Activated T-cell treated with anti-CD3 and anti-CD28 coated beads, Interleukin-2, amount 50 U/mL, for 72 hours (primary cell): ENCODE results near the gene SGSH. TPM values are rescaled to one million over a fixed set of nuclear protein-coding genes. Genes with fewer than 3 reads are reported as not detected.

Experiments used
- ATAC-seq, 2 donors: fragments of 150-1000 bp; cut with Tn5 transposase; replicated peaks in 1 of 2; 2 replicates each; pipeline ENCODE4 v1.10.0; 2021; ENCODE audit warnings: moderate library complexity in 2 of 2, mild to moderate bottlenecking in 1 of 2
- DNase-seq, 2 donors: peaks; one replicate each; pipeline ENCODE4 v3.0.0; 2021 to 2022; ENCODE audit warnings: mixed read lengths in 1 of 2
- H3K27ac Mint-ChIP-seq: one replicate; pipeline ENCODE4 v1.8.0; 2022; ENCODE audit warnings: mild to moderate bottlenecking, moderate library complexity, mixed read lengths
- H3K27me3 Mint-ChIP-seq: one replicate; pipeline ENCODE4 v1.8.0; 2022; ENCODE audit warnings: low read depth, mixed read lengths
- H3K36me3 Mint-ChIP-seq, 2 donors: one replicate each; pipeline ENCODE4 v1.8.0; 2022; ENCODE audit warnings: mixed read lengths in 2 of 2, mild to moderate bottlenecking in 1 of 2; ENCODE audit not compliant: insufficient read depth in 2 of 2
- H3K4me1 Mint-ChIP-seq: one replicate; pipeline ENCODE4 v1.8.0; 2022; ENCODE audit warnings: low read depth, mixed read lengths
- H3K4me3 Mint-ChIP-seq, 2 donors: one replicate each; pipeline ENCODE4 v1.8.0; 2022; ENCODE audit warnings: mild to moderate bottlenecking in 2 of 2, mixed read lengths in 2 of 2, moderate library complexity in 2 of 2
- H3K9me3 Mint-ChIP-seq, 2 donors: one replicate each; pipeline ENCODE4 v1.8.0; 2022; ENCODE audit warnings: mixed read lengths in 2 of 2
- total RNA-seq, 2 donors: library from RNA; stranded (reverse); gene quantifications; one replicate each; pipeline ENCODE4 v1.2.3, GENCODE V29; 2022

SGSH gene
- total RNA-seq, 2 donors from 2014 or later: 51.3 to 64.4 TPM

DNA sequence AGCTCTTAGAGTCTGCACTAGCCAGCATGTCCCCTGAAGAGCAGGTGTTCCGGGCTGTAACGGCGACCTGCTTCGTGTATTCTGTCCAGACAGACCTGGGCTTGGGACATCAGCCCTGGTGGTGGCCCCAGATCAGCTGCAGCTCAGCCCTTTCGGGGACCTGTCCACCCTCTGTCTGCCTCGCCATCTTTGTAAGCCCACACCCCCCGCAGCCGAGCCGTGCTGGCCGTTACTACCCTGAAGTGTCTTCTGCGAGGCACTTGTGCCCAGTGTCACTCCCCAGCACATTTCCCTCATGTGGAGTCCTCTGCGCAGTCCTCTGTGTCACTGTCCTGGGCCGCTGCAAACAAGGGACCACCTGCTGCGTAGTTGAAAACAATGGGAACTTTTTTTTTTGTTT is 39.9 kb downstream of the SGSH start:
- Mint-ChIP-seq H3K4me1 (no peaks in the 10 kb centered on the region), H3K4me3 (no peak overlapping the region), H3K9me3 (no peaks in the 10 kb centered on the region), H3K27ac (no peak overlapping the region), H3K27me3 (no peaks in the 10 kb centered on the region), H3K36me3 (no peaks in the 10 kb centered on the region)
- ATAC-seq (no peak), DNase-seq (no peak)

DNA sequence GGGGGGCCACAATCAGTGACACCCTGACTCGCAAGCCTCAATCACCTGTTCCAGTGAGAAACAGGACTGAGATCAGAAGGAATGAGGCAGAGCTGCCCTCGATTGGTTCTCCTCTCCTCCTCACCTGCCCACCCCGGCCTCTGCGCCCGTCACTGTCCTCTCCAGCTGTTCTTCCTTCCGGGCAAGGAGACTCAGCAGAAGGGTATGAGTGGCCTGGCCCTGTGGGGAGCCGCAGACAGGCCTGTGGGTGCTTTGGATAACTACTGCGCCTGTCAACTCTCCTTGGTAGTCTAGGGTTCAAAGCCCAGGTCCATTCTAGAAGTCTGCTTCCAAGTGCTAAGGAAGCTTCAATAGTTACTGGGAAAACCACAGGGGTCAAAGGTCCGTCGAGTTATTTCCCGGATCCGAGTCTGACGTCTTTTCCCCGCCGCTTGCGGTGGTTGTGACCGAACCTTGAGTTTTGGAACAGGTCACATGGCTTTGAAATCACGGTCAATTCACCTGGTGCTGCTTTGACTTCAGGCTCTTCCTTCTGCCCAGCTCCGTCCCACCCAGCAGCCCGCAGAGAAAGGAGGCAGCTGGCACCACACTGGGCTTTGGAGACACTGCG is 42.0 kb downstream of the SGSH start:
- Mint-ChIP-seq H3K27me3 (no peaks in the 10 kb centered on the region), H3K36me3 (no peaks in the 10 kb centered on the region), H3K4me1 (no peaks in the 10 kb centered on the region), H3K27ac (no peak overlapping the region), H3K4me3 (no peak overlapping the region), H3K9me3 (no peaks in the 10 kb centered on the region)
- ATAC-seq: no peak
- DNase-seq: no peak

DNA sequence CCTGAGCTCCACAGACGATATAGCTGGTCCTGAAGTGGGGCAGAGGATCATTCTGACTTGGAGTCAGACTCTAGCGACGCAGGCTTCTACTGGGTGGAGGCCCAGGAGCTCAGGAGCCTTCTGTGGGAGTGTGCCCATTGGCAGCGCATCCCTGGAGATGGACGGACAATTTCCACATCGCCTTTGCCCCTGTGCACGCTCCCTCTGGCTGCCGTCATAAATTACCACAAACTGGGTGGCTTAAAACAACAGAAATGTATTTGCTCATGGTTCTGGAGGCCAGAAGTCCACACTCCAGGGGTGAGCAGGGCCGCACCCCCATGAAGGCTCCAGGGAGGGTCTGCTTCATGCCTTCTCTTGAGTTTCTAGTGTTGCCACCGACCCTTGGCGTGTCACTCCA is 43.4 kb downstream of the SGSH start:
- Mint-ChIP-seq H3K9me3 (no peaks in the 10 kb centered on the region), H3K4me1 (no peaks in the 10 kb centered on the region), H3K4me3 (no peak overlapping the region), H3K27me3 (no peaks in the 10 kb centered on the region), H3K36me3 (no peaks in the 10 kb centered on the region), H3K27ac (no peak overlapping the region)
- DNase-seq (no peak), ATAC-seq (no peak)

DNA sequence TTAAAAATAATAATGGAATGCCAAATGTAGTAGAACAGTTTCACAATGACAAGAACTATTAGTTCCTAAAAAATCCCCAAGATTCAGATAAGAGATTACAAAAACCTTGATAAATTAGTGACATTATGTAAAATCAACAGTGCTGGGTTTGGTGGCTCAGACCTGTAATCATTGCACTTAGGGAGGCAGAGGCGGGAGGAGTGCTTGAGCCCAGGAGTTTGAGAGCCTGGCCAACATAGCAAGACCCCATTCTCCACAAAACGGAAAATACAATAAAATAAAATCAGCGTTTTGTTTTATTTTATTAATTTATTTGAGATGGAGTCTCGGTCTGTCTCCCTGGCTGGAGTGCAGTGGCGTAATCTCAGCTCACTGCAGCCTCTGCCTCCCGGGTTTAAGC is 46.2 kb downstream of the SGSH start:
- H3K9me3 Mint-ChIP-seq: no peaks in the 10 kb centered on the region
- H3K36me3 Mint-ChIP-seq: no peaks in the 10 kb centered on the region
- no peak overlapping the region for H3K27ac Mint-ChIP-seq
- DNase-seq: no peak
- ATAC-seq: no peak
- no peak overlapping the region for H3K4me3 Mint-ChIP-seq
- no peaks in the 10 kb centered on the region for H3K4me1 Mint-ChIP-seq
- H3K27me3 Mint-ChIP-seq: peaks cover 11% of the 10 kb centered on the region

DNA sequence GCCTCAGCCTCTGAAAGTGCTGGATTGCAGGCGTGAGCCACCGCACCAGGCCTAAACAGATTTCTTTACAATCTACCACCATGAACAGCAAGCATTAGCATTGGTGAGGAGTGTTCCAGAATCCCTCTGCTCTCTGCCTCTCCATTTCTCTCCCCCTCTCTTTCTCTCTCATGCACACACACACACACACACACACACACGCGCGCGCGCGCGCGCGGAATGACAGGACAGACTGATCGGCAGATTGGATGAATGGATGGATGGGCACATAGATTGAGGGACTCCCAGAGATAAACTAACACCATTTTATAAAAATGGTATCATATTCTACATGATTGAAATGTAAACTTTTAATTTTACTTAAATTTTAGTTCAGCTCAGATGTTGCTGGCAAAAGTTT is 47.0 kb downstream of the SGSH start:
- Mint-ChIP-seq H3K27ac (no peak overlapping the region), H3K36me3 (no peaks in the 10 kb centered on the region), H3K9me3 (no peaks in the 10 kb centered on the region), H3K4me3 (no peak overlapping the region), H3K27me3 (peaks cover 15% of the 10 kb centered on the region), H3K4me1 (no peaks in the 10 kb centered on the region)
- DNase-seq (no peak), ATAC-seq (no peak)

DNA sequence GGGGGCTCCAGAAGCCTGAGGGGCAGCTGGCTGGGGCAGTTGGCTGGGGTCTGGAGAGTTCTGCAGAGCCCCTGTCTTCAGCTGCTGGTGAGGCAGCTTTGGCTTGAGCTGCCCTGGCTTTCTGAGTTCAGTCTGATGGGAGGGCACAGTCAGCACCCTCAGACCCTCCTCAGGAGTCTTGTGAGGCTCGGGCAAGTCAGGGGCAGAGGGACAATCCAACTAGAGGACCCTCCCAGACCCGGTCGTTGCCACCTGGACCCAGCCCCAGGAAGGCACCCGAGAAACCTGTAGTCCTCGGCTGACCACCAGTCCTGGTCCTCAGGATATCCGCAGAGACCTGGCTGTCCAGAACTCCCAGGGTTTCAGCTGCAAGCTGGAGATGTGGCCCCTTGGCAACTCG is 48.5 kb downstream of the SGSH start:
- no peaks in the 10 kb centered on the region for H3K4me1 Mint-ChIP-seq
- no peak overlapping the region for H3K4me3 Mint-ChIP-seq
- no peak for DNase-seq
- H3K27me3 Mint-ChIP-seq: peaks cover 15% of the 10 kb centered on the region
- ATAC-seq: no peak
- no peak overlapping the region for H3K27ac Mint-ChIP-seq
- H3K9me3 Mint-ChIP-seq: no peaks in the 10 kb centered on the region
- no peaks in the 10 kb centered on the region for H3K36me3 Mint-ChIP-seq

DNA sequence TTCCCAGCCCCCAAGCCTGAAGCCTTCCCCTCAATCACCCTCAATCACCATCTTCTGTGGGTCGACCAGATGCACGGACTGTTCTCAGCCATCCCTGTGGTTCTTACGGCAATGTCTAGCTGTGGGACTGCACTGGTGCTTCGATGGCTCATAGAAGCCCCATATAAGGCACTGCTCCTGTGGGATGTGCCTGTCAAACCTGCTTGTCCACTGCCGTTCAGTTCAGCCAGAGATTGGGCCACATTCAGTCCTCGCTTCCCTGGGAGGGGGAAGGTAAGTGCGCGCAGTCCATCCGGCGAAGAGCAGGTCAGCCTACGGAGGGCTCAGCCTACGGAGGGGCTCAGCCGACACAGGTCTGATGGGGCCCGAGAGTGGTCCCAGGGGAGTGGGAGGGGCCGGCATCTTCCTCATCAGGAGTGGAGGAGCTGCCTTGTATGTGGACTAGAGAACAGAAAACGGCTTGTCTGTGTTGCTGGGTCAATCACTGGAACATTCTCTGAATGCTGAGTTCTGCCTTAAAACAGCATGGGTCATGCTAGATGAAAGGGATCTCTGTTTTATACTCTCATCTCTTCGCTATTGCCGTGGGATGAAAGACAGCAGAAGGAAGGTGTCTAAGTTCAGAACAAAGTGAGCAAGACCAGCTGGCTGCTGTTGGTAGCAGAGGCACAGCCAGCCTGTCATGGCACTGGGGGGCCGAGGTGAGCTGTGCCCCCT is 50.2 kb downstream of the SGSH start, which contains the start of gene CARD14:
Gene CARD14, plus strand, starts transcription at position 247 of the 717 bp plus-strand sequence. CDS start 11,409 bp downstream, outside the sequence.
- peaks cover 15% of the 10 kb centered on the region for H3K27me3 Mint-ChIP-seq
- no peaks in the 10 kb centered on the region for H3K36me3 Mint-ChIP-seq
- H3K4me1 Mint-ChIP-seq: no peaks in the 10 kb centered on the region
- no peak within 1 kb of the TSS for H3K4me3 Mint-ChIP-seq
- ATAC-seq (no peak), DNase-seq (no peak)
- no peak within 1 kb of the TSS for H3K27ac Mint-ChIP-seq
- no peaks in the 10 kb centered on the region for H3K9me3 Mint-ChIP-seq

DNA sequence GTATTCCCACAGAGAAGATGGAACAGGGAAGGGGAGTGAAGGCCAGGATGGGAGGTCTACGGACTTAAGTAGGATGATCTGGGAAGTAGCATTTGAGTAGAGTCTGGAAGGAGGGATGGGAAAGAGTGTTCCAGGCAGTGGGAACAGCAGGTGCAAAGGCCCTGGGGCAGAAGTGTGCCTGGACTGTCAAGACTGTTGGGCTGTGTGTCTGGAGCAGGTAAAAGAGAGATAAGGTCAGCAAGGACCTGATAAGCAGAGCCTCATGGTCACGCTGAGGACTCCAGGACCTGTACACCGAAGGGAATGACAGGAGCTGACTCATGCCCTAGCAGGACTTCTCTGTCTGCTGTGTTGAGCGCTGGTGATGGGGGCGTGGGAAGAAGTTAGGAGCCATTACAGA is 51.0 kb downstream of the SGSH start:
- Mint-ChIP-seq H3K27me3 (peaks cover 15% of the 10 kb centered on the region), H3K27ac (no peak overlapping the region), H3K9me3 (no peaks in the 10 kb centered on the region), H3K4me1 (no peaks in the 10 kb centered on the region), H3K36me3 (no peaks in the 10 kb centered on the region), H3K4me3 (no peak overlapping the region)
- ATAC-seq (no peak), DNase-seq (no peak)

DNA sequence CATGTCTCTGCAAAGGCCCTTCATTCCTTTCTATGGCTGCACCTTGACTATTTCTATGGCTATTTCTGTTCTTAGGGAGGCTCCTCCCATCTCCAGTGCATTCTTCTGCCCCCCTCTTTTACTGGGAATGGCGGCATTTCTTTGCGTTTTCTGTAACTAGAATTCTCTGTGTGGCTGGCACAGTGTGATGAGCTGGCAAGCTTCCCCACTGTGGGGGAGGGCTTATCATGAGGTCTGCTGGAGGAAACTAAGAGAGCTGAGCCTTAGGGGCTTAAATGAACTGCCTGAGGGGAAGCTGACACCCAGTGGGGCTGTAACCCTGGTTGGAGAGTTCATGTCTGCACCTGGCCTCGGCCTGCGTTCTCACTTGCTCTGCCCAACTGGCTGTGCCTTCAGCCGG is 51.8 kb downstream of the SGSH start:
- H3K4me3 Mint-ChIP-seq: no peak overlapping the region
- H3K27ac Mint-ChIP-seq: no peak overlapping the region
- DNase-seq (no peak), ATAC-seq (no peak)
- peaks cover 15% of the 10 kb centered on the region for H3K27me3 Mint-ChIP-seq
- no peaks in the 10 kb centered on the region for H3K4me1 Mint-ChIP-seq
- no peaks in the 10 kb centered on the region for H3K9me3 Mint-ChIP-seq
- H3K36me3 Mint-ChIP-seq: no peaks in the 10 kb centered on the region

DNA sequence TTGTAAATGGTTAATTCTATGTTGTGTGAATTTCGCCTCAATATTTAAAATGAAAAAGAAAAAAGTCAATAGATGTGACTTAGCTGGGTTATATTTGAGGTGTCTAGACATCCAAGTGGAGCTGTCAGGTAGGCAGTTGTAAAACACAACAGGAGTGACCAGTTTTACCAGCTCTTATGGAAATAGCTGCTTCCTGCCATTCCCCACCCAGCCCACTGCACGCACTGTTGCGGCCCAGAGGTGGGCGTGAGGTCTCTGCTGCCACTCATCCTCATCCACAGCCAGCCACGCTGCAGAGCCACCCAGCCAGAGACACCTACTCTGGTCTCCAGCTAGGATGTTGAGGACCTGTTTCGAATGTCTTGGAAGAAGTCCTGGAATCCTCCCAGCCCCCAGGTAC is 53.7 kb downstream of the SGSH start:
- Mint-ChIP-seq H3K27me3 (peaks cover 15% of the 10 kb centered on the region), H3K27ac (no peak overlapping the region), H3K4me1 (no peaks in the 10 kb centered on the region), H3K9me3 (no peaks in the 10 kb centered on the region), H3K36me3 (no peaks in the 10 kb centered on the region), H3K4me3 (no peak overlapping the region)
- ATAC-seq (no peak), DNase-seq (no peak)

DNA sequence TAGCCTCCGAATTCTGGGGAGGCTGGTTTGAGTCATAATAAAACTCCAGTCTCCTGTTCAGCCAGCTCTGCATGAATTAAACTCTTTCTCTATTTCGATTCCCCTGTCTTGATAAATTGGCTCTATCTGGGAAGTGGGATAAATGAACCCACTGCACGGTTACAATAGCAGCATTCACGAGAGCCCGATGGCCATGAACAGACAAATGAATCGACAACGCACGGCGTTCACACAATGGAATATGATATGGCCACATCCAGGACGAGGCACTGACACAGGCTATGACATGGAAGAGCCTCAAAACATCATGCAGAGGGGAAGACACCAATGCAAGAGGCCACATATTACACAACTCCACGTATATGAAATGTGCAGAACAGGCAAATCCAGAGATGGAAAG is 55.9 kb downstream of the SGSH start:
- DNase-seq (no peak), ATAC-seq (no peak)
- H3K27me3 Mint-ChIP-seq: peaks cover 21% of the 10 kb centered on the region
- H3K9me3 Mint-ChIP-seq: no peaks in the 10 kb centered on the region
- H3K36me3 Mint-ChIP-seq: no peaks in the 10 kb centered on the region
- no peak overlapping the region for H3K27ac Mint-ChIP-seq
- H3K4me3 Mint-ChIP-seq: no peak overlapping the region
- no peaks in the 10 kb centered on the region for H3K4me1 Mint-ChIP-seq

DNA sequence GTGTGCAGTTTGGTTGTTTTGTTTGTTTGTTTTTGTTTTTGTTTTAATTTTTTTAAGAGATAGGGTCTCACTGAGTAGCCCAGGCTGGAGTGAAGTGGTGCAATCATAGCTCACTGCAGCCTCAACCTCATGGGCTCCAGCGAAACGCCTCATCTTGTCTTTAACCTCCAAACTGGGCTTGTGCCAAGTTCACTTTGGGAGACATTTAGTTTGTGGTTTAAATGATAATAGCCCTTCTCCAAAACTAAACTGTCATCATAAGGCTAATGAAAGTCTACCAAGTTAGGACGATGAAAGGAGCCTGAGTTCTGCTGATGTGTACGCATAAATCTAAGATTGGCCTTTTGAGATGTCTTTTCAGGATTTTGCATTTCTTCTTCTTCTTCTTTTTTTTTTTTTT is 56.8 kb downstream of the SGSH start:
- Mint-ChIP-seq H3K27ac (no peak overlapping the region), H3K4me1 (no peaks in the 10 kb centered on the region), H3K36me3 (no peaks in the 10 kb centered on the region), H3K27me3 (peaks cover 16% of the 10 kb centered on the region), H3K4me3 (no peak overlapping the region), H3K9me3 (no peaks in the 10 kb centered on the region)
- no peak for DNase-seq
- ATAC-seq: no peak

DNA sequence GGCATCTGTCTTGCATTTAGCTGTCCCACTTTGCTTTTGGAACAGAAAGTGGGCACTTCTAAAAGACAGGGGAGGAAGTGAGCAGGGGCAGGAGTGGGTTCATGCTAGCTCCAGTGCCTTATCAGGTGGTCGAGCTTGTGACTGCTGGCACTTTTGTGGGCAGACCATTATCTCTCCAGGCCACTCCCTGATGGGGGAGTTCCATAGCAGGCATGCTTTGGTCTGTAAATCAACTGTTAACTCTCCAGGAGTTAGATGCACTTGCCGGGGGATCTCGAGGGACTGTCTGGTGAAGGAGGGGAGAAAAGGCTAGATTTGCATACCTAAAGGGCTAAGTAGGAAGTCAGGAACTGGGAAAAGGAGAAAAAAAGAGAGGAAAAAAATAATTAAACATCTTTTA is 59.6 kb downstream of the SGSH start:
- no peak overlapping the region for H3K27ac Mint-ChIP-seq
- H3K4me3 Mint-ChIP-seq: no peak overlapping the region
- no peaks in the 10 kb centered on the region for H3K4me1 Mint-ChIP-seq
- no peak for DNase-seq
- peaks cover 0 to 3% of the 10 kb centered on the region in 2 donors for H3K36me3 Mint-ChIP-seq
- no peak for ATAC-seq
- no peaks in the 10 kb centered on the region for H3K9me3 Mint-ChIP-seq
- H3K27me3 Mint-ChIP-seq: peaks cover 16% of the 10 kb centered on the region
